ENCODE results near the gene LLCFC1. TPM values are rescaled to one million over a fixed set of nuclear protein-coding genes. Genes with fewer than 3 reads are reported as not detected.

The LLCFC1 gene
- total RNA-seq, 1 experiment from 2014 or later = not detected

DNA sequence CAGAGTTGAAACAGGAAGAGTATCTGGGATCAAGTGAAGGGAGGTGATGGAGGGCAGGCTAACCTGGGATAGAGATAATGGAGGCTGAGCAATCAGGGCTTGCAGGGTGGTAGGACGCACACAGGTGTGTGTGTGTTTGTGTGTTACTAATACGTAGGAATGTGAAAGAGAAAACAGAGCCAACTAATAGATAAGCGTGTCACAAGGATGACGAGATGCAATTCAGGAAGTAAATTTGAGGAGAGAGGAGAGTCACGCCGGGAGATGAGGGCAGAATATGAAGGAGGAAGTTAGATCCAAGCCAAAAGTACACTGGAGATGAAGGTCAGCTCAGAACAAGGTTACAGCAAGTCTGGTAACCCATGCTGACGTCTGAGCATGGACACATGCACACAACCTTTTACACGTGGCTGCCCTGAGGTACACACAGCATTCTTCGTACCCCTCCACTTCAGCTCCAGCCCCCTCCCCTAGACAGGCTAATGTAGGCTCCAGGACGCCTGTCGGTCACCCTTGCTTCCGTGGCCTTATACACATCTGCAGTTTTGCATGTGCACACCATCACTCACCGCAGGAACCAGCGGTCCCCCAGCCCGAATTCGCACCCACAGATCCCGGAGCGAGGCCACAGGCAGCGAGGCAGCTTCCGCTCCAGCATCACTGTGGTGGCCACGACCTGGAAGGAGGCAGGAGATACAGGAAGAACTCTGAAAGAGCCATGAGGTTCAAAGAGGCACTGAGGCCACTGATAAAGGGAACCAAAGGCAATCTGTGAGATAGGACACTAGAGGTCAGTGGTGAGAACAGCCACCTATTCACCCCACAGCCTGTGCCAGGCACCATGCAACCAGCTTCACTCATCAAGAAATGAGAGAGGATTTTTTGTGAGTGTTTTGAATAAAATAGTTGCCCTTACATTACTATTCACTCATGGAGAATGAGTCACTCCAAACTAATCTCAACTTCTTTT is 30.1 kb upstream of the LLCFC1 start:
- no peak overlapping the region for H3K27ac Mint-ChIP-seq
- H3K36me3 Mint-ChIP-seq = peaks cover 25% of the 10 kb centered on the region
- ChIA-PET POLR2A (no interaction called here), CTCF (interaction anchor here (0.7 to 2.4 kb wide), 20 partner anchors 10 to 306 kb away, joined by 3 to 12 read pairs (median 4); partner anchors contain the start of genes LLCFC1 and TRPV6)
- H3K9me3 Mint-ChIP-seq = peaks cover 30% of the 10 kb centered on the region
- peaks cover 3% of the 10 kb centered on the region; the same call in 1 of the 2 replicates for H3K27me3 Mint-ChIP-seq (ENCODE audit: low read depth)
- H3K4me1 Mint-ChIP-seq = 0 out of 2 replicates have a peak, but pooled peaks cover 2% of the 10 kb centered on the region
- no peak overlapping the region for H3K4me3 Mint-ChIP-seq
- no peak for DNase-seq (ENCODE audit: low spot score)
- TF ChIP-seq ZNF416 (CRISPR knock-in tag; IDR thresholded peaks at IDR 0.05) (no peak), ZNF671 (CRISPR knock-in tag; IDR thresholded peaks at IDR 0.05) (no peak), ESRRA (CRISPR knock-in tag; IDR thresholded peaks at IDR 0.05; ENCODE audit: borderline replicate concordance) (no peak), ZNF121 (CRISPR knock-in tag; IDR thresholded peaks at IDR 0.05) (no peak)
- peak; percentile 98 for ATAC-seq

DNA sequence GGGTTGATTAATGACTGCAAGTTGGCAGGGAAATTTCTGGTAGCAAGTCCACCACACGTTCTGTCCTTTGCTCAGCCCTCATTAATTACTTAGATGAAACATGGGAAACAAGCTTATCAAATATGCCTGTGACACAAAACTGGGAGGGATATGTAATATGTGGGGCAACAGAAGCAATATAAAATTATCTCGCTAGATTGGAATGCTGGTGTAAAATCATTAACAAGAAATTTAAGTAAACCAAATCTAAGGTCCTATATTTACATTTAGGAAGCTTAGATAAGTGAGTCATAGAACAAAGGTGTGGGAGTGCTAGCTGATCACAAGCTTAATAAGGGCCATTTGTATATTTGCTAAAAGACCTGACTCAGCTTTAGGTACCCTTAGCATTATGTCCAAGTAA is 29.3 kb upstream of the LLCFC1 start:
- Mint-ChIP-seq H3K27ac (no peak overlapping the region), H3K27me3 (ENCODE audit: low read depth) (peaks cover 3% of the 10 kb centered on the region; the same call in 1 of the 2 replicates), H3K4me3 (no peak overlapping the region), H3K4me1 (0 out of 2 replicates have a peak, but pooled peaks cover 2% of the 10 kb centered on the region), H3K36me3 (peaks cover 19% of the 10 kb centered on the region), H3K9me3 (peaks cover 24% of the 10 kb centered on the region)
- no peak for DNase-seq (ENCODE audit: low spot score)
- TF ChIP-seq SOX15 (CRISPR knock-in tag; IDR thresholded peaks at IDR 0.05) (no peak), RELA (CRISPR knock-in tag; IDR thresholded peaks at IDR 0.05; ENCODE audit: borderline replicate concordance) (no peak), FOXP1 (CRISPR knock-in tag; IDR thresholded peaks at IDR 0.05; ENCODE audit: borderline replicate concordance) (no peak)
- no peak for ATAC-seq
- CTCF ChIA-PET = interaction anchor here (0.9 to 2.4 kb wide), 19 partner anchors 9 to 305 kb away, joined by 3 to 12 read pairs (median 4); partner anchors contain the start of genes LLCFC1 and TRPV6
- POLR2A ChIA-PET = no interaction called here

DNA sequence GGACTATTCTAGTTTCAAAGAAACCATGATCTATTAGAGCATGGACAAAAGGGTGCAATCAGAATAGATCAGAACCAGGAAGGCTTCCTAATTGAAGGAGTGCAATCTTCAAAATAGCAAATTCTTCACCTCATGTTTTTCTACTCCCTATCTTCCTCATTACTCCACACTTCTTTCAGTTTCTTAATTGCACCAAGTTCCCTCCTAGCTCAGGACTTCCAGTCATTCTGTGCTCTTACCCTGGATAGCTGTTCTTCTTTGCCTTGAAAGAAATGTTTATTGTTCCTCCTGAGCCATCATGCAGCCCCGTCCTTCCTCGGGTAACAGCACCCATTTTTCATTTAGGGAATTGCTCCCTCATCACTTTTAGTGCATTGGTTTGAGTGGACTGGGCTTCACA is 28.8 kb upstream of the LLCFC1 start:
- Mint-ChIP-seq H3K4me1 (0 out of 2 replicates have a peak, but pooled peaks cover 2% of the 10 kb centered on the region), H3K9me3 (peaks cover 24% of the 10 kb centered on the region), H3K36me3 (peaks cover 19% of the 10 kb centered on the region), H3K27ac (no peak overlapping the region), H3K27me3 (ENCODE audit: low read depth) (peaks cover 3% of the 10 kb centered on the region; the same call in 1 of the 2 replicates), H3K4me3 (no peak overlapping the region)
- ATAC-seq = no peak
- ChIA-PET CTCF (interaction anchor here (1.0 to 2.4 kb wide), 11 partner anchors 12 to 305 kb away, joined by 3 to 12 read pairs (median 4); partner anchors contain the start of gene TRPV6), POLR2A (no interaction called here)
- DNase-seq (ENCODE audit: low spot score) = no peak
- TF ChIP-seq, protein P1, sequence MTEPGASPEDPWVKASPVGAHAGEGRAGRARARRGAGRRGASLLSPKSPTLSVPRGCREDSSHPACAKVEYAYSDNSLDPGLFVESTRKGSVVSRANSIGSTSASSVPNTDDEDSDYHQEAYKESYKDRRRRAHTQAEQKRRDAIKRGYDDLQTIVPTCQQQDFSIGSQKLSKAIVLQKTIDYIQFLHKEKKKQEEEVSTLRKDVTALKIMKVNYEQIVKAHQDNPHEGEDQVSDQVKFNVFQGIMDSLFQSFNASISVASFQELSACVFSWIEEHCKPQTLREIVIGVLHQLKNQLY (CRISPR knock-in tag; IDR thresholded peaks at IDR 0.05) = no peak
- TF ChIP-seq NR3C1 (CRISPR knock-in tag; conservative IDR thresholded peaks at IDR 0.05; ENCODE audit: low read depth) = no peak
- no peak for TF ChIP-seq TEAD1 (CRISPR knock-in tag; IDR thresholded peaks at IDR 0.05)
- no peak for TF ChIP-seq TP53 (CRISPR knock-in tag; IDR thresholded peaks at IDR 0.05)
- no peak for TF ChIP-seq ETV6 (CRISPR knock-in tag; IDR thresholded peaks at IDR 0.05)
- TF ChIP-seq FOXP1 (CRISPR knock-in tag; IDR thresholded peaks at IDR 0.05; ENCODE audit: borderline replicate concordance) = no peak
- TF ChIP-seq, protein P2, sequence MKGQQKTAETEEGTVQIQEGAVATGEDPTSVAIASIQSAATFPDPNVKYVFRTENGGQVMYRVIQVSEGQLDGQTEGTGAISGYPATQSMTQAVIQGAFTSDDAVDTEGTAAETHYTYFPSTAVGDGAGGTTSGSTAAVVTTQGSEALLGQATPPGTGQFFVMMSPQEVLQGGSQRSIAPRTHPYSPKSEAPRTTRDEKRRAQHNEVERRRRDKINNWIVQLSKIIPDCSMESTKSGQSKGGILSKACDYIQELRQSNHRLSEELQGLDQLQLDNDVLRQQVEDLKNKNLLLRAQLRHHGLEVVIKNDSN (CRISPR knock-in tag; IDR thresholded peaks at IDR 0.05) = no peak
- TF ChIP-seq ZNF232 (CRISPR knock-in tag; IDR thresholded peaks at IDR 0.05) = no peak
- TF ChIP-seq FOXK1 (CRISPR knock-in tag; IDR thresholded peaks at IDR 0.05) = no peak
- TF ChIP-seq IRF2 (CRISPR knock-in tag; IDR thresholded peaks at IDR 0.05; ENCODE audit: borderline replicate concordance, low read depth) = no peak
- TF ChIP-seq, protein P3, sequence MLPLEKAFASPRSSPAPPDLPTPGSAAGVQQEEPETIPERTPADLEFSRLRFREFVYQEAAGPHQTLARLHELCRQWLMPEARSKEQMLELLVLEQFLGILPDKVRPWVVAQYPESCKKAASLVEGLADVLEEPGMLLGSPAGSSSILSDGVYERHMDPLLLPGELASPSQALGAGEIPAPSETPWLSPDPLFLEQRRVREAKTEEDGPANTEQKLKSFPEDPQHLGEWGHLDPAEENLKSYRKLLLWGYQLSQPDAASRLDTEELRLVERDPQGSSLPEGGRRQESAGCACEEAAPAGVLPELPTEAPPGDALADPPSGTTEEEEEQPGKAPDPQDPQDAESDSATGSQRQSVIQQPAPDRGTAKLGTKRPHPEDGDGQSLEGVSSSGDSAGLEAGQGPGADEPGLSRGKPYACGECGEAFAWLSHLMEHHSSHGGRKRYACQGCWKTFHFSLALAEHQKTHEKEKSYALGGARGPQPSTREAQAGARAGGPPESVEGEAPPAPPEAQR (CRISPR knock-in tag; IDR thresholded peaks at IDR 0.05) = no peak
- TF ChIP-seq, protein P4, sequence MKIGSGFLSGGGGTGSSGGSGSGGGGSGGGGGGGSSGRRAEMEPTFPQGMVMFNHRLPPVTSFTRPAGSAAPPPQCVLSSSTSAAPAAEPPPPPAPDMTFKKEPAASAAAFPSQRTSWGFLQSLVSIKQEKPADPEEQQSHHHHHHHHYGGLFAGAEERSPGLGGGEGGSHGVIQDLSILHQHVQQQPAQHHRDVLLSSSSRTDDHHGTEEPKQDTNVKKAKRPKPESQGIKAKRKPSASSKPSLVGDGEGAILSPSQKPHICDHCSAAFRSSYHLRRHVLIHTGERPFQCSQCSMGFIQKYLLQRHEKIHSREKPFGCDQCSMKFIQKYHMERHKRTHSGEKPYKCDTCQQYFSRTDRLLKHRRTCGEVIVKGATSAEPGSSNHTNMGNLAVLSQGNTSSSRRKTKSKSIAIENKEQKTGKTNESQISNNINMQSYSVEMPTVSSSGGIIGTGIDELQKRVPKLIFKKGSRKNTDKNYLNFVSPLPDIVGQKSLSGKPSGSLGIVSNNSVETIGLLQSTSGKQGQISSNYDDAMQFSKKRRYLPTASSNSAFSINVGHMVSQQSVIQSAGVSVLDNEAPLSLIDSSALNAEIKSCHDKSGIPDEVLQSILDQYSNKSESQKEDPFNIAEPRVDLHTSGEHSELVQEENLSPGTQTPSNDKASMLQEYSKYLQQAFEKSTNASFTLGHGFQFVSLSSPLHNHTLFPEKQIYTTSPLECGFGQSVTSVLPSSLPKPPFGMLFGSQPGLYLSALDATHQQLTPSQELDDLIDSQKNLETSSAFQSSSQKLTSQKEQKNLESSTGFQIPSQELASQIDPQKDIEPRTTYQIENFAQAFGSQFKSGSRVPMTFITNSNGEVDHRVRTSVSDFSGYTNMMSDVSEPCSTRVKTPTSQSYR (CRISPR knock-in tag; IDR thresholded peaks at IDR 0.05) = no peak
